Osteocyte (in vitro differentiated cells): Measurements from ENCODE around the gene GRK2. TPM values are rescaled to one million over a fixed set of nuclear protein-coding genes. Genes with fewer than 3 reads are reported as not detected.
A peak's percentile ranks its signal among the peaks of the same experiment; 100 is the strongest.
"Not testable (repeated sequence)": the region's sequence is repeated elsewhere in the genome, so short reads cannot be mapped to it uniquely, and the experiment has no call there.

Experiments used
- DNase-seq: peaks from one replicate; pipeline ENCODE4 v3.0.0; 2021; ENCODE audit warnings: mixed read lengths; ENCODE audit not compliant: unreplicated experiment; ENCODE audit errors: extremely low spot score
- H3K27ac Mint-ChIP-seq: one replicate; pipeline ENCODE4 v1.8.0; 2021; ENCODE audit warnings: mild to moderate bottlenecking, mixed read lengths; ENCODE audit not compliant: unreplicated experiment
- H3K27me3 Mint-ChIP-seq: one replicate; pipeline ENCODE4 v1.8.0; 2021; ENCODE audit warnings: mixed read lengths; ENCODE audit not compliant: unreplicated experiment
- H3K36me3 Mint-ChIP-seq: one replicate; pipeline ENCODE4 v1.8.0; 2021; ENCODE audit warnings: mixed read lengths; ENCODE audit not compliant: unreplicated experiment
- H3K4me1 Mint-ChIP-seq: one replicate; pipeline ENCODE4 v1.8.0; 2021; ENCODE audit warnings: mixed read lengths; ENCODE audit not compliant: unreplicated experiment
- H3K4me3 Mint-ChIP-seq: one replicate; pipeline ENCODE4 v1.8.0; 2021; ENCODE audit warnings: mild to moderate bottlenecking, moderate library complexity, mixed read lengths; ENCODE audit not compliant: unreplicated experiment
- H3K9me3 Mint-ChIP-seq: one replicate; pipeline ENCODE4 v1.8.0; 2021; ENCODE audit warnings: mixed read lengths; ENCODE audit not compliant: unreplicated experiment
- long read RNA-seq: library from polyadenylated mRNA; unstranded; transcript quantifications from one replicate; pipeline ENCODE4 v2.0.0, GENCODE V29; 2021
- total RNA-seq: library from RNA; stranded (reverse); gene quantifications from 2 replicates; pipeline ENCODE4 v1.2.1, GENCODE V29; 2021
- TF ChIP-seq, protein P1 (sequence below): fragments of 200-600 bp; sonication (generic); IDR thresholded peaks from 2 replicates; pipeline ENCODE4 v1.5.0; 2021; ENCODE audit warnings: antibody characterized with exemption, mild to moderate bottlenecking, moderate library complexity

Gene GRK2
- 41.5 and 45.0 TPM in 2 replicates for total RNA-seq
- long read RNA-seq: 0 reads

DNA sequence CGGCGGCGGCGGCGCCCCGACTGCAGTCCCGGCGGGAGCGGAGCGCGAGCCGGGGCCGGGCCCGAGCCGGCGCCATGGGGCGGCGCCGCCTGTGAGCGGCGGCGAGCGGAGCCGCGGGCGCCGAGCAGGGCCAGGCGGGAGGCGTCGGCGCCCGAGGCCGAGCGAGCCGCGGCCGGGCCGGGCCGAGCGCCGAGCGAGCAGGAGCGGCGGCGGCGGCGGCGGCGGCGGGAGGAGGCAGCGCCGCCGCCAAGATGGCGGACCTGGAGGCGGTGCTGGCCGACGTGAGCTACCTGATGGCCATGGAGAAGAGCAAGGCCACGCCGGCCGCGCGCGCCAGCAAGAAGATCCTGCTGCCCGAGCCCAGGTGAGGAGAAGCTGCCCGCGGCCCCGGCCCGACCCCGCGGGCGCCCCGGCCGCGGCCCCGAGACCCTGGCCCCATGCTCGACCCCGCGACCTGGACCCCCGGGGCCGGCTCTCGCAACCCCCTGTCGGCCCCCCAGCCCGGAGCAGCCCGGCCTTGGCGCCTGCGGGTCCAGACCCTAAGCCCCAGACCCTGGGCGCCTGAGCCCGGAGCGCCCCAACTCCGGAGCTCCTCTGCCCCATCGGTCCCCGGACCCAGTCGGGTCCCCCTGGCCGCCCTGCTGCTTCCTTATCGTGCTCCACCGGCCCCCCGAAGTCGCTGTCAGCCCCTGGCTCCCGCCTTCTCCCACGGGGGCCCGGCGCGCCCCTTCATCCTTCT lies at the start of gene GRK2:
GRK2 (plus strand) TSS at position 25 of the 739 bp plus-strand sequence; CDS start at position 252, 227 bp downstream.
- TF ChIP-seq, protein P1, sequence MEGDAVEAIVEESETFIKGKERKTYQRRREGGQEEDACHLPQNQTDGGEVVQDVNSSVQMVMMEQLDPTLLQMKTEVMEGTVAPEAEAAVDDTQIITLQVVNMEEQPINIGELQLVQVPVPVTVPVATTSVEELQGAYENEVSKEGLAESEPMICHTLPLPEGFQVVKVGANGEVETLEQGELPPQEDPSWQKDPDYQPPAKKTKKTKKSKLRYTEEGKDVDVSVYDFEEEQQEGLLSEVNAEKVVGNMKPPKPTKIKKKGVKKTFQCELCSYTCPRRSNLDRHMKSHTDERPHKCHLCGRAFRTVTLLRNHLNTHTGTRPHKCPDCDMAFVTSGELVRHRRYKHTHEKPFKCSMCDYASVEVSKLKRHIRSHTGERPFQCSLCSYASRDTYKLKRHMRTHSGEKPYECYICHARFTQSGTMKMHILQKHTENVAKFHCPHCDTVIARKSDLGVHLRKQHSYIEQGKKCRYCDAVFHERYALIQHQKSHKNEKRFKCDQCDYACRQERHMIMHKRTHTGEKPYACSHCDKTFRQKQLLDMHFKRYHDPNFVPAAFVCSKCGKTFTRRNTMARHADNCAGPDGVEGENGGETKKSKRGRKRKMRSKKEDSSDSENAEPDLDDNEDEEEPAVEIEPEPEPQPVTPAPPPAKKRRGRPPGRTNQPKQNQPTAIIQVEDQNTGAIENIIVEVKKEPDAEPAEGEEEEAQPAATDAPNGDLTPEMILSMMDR: no peak
- no peaks in the 10 kb centered on the region for H3K27me3 Mint-ChIP-seq

DNA sequence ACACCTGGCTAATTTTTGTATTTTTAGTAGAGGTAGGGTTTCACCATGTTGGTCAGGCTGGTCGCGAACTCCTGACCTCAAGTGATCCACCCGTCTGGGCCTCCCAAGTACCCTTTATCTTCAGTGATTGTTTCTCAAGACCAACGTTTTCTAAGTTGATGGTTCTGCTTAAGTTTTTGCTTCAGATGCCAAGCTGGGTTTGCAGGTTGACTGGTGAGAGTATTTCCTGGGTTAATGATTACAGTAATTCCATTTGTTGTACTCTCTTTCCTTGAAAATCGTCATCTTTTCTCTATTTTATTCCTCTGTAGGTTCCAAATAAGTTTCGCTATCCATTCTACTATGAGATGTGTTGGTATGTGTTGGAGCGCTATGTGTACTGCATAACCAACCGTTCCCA lies 38.5 kb upstream of the GRK2 start:
- Mint-ChIP-seq H3K9me3 (no peaks in the 10 kb centered on the region), H3K4me1 (no peaks in the 10 kb centered on the region), H3K4me3 (no peak overlapping the region), H3K36me3 (peaks cover 33% of the 10 kb centered on the region), H3K27ac (no peak overlapping the region), H3K27me3 (no peaks in the 10 kb centered on the region)
- TF ChIP-seq, protein P1: no peak
- DNase-seq: no peak

More for the DNA sequence above, at the start of gene GRK2:
- DNase-seq: no peak
- Mint-ChIP-seq H3K4me3 (peak within 1 kb of the TSS; percentile 90), H3K4me1 (peaks cover 54% of the 10 kb centered on the region), H3K9me3 (no peaks in the 10 kb centered on the region), H3K27ac (peak within 1 kb of the TSS; percentile 78), H3K36me3 (no peaks in the 10 kb centered on the region)

DNA sequence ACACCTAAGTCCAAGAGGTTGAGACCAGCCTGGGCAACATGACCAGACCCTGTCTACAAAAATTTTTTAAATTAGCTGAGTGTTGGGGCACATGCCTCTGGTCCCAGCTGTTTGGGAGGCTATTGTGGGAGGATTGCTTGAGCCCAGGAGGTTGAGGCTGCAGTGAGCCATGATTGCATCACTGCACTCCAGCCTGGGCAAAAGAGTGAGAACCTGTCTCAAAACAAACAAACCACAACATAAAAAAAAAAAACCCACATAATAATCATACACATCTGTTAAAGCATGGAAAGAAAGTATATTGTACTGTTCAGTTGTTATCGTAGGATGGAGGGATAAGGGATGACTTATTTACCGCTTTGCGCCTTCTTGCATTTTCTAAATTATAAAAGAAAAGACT lies 35.9 kb upstream of the GRK2 start:
- TF ChIP-seq, protein P1: no peak
- Mint-ChIP-seq H3K4me1 (no peaks in the 10 kb centered on the region), H3K27ac (no peak overlapping the region), H3K27me3 (no peaks in the 10 kb centered on the region), H3K4me3 (no peak overlapping the region), H3K9me3 (no peaks in the 10 kb centered on the region), H3K36me3 (peaks cover 40% of the 10 kb centered on the region)
- no peak for DNase-seq

GRCh38 chr11:67230886-67231285 lies 35.4 kb upstream of the GRK2 start:
- peaks cover 40% of the 10 kb centered on the region for H3K36me3 Mint-ChIP-seq
- no peak overlapping the region for H3K27ac Mint-ChIP-seq
- DNase-seq: no peak
- H3K4me3 Mint-ChIP-seq: no peak overlapping the region
- no peaks in the 10 kb centered on the region for H3K27me3 Mint-ChIP-seq
- TF ChIP-seq, protein P1: no peak
- H3K4me1 Mint-ChIP-seq: no peaks in the 10 kb centered on the region
- no peaks in the 10 kb centered on the region for H3K9me3 Mint-ChIP-seq

- no peak for DNase-seq
- no peaks in the 10 kb centered on the region for H3K27me3 Mint-ChIP-seq
- TF ChIP-seq, protein P1: no peak
- H3K4me3 Mint-ChIP-seq: no peak overlapping the region
- peaks cover 24% of the 10 kb centered on the region for H3K36me3 Mint-ChIP-seq
- H3K27ac Mint-ChIP-seq: no peak overlapping the region
- peaks cover 8% of the 10 kb centered on the region for H3K4me1 Mint-ChIP-seq
- H3K9me3 Mint-ChIP-seq: no peaks in the 10 kb centered on the region
These were observed 32.6 kb upstream of the GRK2 start for GRCh38 chr11:67233584-67234190.

GRCh38 chr11:67234571-67234970 lies 31.7 kb upstream of the GRK2 start:
- DNase-seq, H3K27ac Mint-ChIP-seq, H3K9me3 Mint-ChIP-seq, H3K27me3 Mint-ChIP-seq, H3K4me3 Mint-ChIP-seq: not testable (repeated sequence)
- peaks cover 16% of the 10 kb centered on the region for H3K4me1 Mint-ChIP-seq
- H3K36me3 Mint-ChIP-seq: peaks cover 18% of the 10 kb centered on the region
